NCI-H146 (cell line): Measurements from ENCODE around the gene NDUFS8.
"Not testable (repeated sequence)": the region's sequence is repeated elsewhere in the genome, so short reads cannot be mapped to it uniquely, and the experiment has no call there.

Experiments
- DNase-seq: peaks from one replicate; lab custom pipeline; 2025; lab: John Stamatoyannopoulos, UW

NDUFS8 gene

DNA sequence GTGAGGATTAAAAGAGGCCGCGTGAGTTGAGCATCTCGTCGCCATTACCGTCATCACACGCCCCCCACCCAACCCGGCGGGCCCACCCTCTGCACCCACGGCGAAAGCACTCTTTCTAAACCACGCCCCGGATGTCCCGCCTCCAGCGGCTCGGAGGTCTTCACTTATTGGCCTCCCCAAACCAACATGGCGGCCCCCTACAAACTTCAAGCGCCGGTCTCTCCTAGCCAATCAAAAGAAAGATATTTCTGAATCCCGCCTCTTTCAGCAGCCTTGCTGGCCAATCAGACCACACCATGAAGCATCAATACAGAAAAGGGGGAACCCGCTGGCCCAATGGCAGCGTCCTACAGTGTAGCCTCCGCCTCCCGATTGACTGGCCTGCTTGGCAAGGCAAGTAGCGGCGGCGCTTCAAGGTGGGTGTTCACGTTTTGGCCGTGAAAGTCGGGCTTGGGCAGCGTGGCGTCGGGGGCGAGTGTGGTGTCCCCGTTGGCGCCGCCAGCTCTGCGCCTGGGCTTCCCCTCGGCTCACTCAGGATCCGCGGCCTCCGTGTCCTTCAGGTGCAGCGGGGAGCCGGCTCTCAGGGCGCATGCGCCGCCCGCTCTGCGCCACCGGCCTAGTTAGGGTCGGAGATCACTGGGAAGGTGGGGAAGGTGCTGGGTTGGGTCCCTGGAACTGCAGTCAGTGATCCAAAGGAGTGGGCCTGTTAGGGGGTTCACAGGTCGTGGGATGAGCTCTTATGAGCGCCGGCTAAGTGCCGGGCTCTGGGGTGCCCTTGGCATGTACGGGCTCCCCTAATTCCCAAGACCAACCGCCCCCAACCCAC, at the start of gene NDUFS8:
TSS of gene NDUFS8 (plus strand) at position 364 of the 826 bp plus-strand sequence. CDS start 1,471 bp downstream, outside the sequence.
- peak; percentile 99 for DNase-seq

DNA sequence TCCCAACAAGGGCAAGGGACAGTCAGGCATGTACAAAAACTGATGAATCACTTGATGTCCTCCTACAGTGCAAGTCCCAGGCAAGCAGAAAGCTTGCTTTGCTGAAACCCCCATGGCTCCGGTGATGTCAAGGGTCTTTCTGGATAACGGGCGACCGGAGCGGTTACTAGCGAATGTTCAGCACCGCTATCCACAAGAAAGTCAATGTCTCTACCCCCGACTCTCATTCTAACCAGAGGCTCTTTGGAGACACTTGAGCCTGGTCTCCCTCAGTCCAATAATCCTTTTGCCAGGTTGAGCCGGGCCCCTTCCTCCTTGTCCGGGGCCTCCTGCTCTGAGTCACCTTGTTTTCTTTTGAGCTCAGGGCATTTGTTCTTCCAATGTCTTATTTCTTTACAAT, 49.3 kb upstream of the NDUFS8 start:
- DNase-seq, result not testable (repeated sequence)

GRCh38 chr11:67982255-67982857, 48.1 kb upstream of the NDUFS8 start:
- DNase-seq, result not testable (repeated sequence)

GRCh38 chr11:67983951-67984350, 46.5 kb upstream of the NDUFS8 start:
- DNase-seq, result no peak

- DNase-seq, result not testable (repeated sequence)
These were observed 45.2 kb upstream of the NDUFS8 start for GRCh38 chr11:67985302-67985701.

DNA sequence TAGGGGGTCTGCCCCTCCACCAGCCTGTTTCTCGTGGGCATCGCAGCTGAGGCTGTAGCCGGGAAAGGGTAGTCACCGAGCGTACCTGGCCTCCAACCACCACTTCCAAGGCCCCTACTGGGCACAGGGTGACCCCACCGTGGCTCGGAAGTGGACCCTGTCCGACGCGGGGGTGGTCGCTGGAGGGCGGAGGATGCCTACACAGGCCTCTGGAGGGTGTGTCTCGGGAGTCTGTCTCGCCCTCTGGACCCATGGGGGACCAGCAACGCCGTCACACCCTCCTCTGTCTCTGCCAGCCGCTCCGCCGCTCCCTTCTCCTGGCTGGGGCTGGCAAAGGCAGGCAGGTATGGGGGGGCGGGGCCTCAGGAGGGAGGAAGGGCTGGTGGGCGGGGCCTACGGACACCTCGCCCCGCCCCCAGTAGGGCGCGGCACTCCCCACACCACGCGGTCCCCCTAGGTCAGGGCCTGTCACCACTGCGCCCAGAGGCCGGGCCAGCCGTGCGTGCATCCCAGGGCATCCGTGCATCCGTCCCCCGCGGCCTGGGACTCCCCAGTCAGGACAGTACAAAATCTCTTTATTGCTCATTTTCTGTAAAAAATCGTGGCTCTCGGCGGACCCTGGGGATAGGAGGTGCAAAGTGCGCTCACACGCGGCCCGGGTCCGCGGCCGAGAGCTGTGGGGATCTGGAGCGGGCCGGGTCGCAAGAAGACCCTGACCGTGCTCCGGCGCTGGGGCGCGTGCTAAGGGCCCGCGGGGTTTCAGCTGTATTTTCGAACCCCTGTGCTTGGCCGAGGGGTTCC, 39.7 kb upstream of the NDUFS8 start:
- not testable (repeated sequence) for DNase-seq

GRCh38 chr11:67991347-67992121, 38.9 kb upstream of the NDUFS8 start:
- not testable (repeated sequence) for DNase-seq

DNA sequence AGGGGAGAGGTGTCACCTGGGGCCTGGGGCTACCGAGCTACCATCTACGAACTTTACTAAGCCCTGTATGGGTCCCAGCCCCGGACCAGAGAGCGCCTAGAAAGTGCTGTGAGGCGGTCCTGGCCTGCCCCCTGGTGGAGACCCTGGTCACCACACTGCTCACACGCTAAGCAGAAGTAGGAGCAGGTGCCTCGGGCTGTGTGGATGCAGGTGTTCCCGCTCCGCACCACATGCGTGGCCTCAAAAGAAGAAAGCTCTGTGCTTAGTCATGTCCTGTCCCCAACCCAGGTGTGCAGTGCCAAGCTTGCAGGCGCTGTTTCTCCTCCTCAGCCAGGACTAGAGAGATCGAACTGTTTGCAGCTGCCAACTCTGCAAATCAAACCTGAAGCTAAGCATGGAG, 36.7 kb upstream of the NDUFS8 start:
- not testable (repeated sequence) for DNase-seq

GRCh38 chr11:67994387-67994786, 36.1 kb upstream of the NDUFS8 start:
- DNase-seq, result not testable (repeated sequence)

DNA sequence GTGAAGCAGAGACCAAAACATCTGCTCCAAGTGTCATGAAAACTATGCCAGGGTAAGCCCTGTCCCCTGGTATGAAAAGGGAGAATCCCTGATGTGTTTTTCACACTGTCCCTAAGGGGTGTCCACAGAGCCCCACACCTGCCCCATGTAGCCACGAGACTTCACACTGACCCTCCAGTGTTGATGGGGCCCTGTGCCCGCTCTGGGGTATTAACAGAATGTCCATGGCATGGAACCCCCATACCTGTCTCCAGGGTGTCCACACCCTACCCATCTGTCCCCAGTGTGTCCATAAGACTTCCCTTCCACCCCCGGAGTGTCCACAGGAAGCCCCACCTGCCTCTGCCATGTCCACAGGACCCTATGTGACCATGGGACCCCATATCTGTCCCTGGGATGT, 35.4 kb upstream of the NDUFS8 start:
- DNase-seq, result not testable (repeated sequence)

DNA sequence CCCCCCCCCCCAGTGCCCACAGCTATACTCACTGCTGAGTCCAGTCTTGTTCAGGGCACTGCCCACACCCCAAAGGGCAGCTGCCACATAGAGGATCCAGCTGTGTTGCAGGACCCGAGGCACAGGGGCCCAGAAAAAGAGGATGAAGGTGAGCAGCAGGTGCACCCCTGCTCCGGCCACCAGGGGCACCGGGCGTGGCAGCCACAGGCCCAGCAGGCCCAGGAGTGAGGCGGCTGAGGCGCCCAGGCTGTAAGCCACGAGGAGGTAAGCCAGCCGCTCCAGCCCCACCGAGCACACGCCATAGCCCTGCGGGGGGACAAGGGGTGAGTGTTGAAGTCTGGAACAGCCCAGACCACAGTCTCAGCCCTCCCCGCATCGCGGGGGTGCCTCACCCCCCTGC, 34.9 kb upstream of the NDUFS8 start:
- not testable (repeated sequence) for DNase-seq

DNA sequence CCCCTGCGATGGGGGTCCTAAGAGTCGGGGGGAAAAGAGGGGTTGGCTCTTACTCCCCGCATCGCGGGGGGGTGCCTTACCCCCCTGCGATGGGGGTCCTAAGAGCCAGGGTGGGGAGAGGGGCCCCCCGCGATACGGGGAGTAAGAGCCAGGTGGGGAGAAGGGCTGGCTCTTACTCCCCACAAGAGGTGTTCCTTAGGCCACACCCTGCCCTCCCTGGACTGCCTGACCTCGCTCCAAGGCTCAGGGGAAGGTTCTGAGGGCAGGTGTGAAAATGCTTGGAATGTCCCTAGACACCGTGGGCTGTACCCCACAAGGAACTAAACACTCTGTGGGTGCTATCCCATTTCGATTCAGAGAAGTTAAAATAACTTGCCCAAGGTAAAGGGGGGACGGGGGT, 34.4 kb upstream of the NDUFS8 start:
- no peak for DNase-seq

GRCh38 chr11:67996622-67997474, 33.6 kb upstream of the NDUFS8 start:
- DNase-seq, result no peak

DNA sequence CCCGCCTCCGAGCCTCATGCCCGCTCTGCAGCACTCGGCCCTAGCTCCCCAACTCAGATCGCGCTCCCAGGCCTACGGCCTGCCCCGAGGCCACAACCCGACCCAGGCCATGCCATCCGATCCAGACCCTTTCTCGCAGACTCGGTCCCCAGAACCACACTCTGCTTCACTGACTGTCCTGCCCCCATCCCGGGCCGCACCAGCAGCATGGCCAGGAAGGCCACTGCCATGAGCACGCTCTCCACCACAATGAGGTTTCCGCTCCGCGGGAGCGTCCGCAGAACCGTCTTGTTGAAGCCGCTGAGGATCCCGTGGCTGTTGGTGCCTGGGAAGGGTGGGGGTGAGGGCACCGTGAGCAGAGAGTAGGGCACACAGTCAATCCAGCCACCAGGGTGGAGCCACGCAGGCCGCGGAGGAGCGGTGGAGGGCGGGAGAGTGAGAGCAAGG, 33.0 kb upstream of the NDUFS8 start:
- no peak for DNase-seq

- DNase-seq, result no peak
These were observed 32.1 kb upstream of the NDUFS8 start for GRCh38 chr11:67998150-67999045.

DNA sequence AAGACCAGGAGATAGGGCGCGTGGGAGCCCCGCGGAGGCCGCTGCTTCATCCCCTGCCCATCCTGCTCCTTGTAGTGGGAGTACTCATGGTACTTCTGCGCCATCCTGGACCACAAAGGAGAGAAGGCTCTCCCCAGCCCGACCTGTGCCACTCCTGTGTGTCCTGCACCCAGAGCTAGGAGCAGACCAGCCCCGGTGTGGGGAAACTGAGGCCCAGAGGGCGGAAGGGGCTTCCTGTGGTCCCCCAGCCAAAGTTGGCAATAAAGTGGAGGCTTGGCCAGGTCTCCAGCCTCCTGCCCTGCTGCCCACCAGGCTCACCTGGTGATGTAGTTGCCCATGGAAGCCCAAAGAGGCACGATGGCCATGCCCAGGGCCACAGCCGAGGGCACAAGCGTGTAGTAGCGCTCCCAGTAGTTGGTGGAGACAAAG, 31.3 kb upstream of the NDUFS8 start:
- no peak for DNase-seq

- no peak for DNase-seq
These were observed 30.8 kb upstream of the NDUFS8 start for GRCh38 chr11:67999704-68000103.

GRCh38 chr11:68002575-68002937, 27.9 kb upstream of the NDUFS8 start:
- no peak for DNase-seq

- peak; percentile 58 for DNase-seq
These were observed 27.3 kb upstream of the NDUFS8 start for GRCh38 chr11:68002938-68003845.
